Chondrocyte (in vitro differentiated cells): Measurements from ENCODE around the gene SP5. TPM values are rescaled to one million over a fixed set of nuclear protein-coding genes. Genes with fewer than 3 reads are reported as not detected.
"Not testable (repeated sequence)": the region's sequence is repeated elsewhere in the genome, so short reads cannot be mapped to it uniquely, and the experiment has no call there.

Experiments
- DNase-seq: peaks from one replicate; pipeline ENCODE4 v3.0.0; 2021; ENCODE audit warnings: mixed read lengths, low spot score
- H3K27ac Mint-ChIP-seq: one replicate; pipeline ENCODE4 v1.8.0; 2021; ENCODE audit warnings: mild to moderate bottlenecking, moderate library complexity, mixed read lengths; ENCODE audit not compliant: unreplicated experiment
- H3K27me3 Mint-ChIP-seq: 2 replicates; pipeline ENCODE4 v1.8.0; 2021; ENCODE audit warnings: low read depth, mixed read lengths
- H3K36me3 Mint-ChIP-seq: 2 replicates; pipeline ENCODE4 v1.8.0; 2021; ENCODE audit warnings: low read depth, mixed read lengths
- H3K4me1 Mint-ChIP-seq: 2 replicates; pipeline ENCODE4 v1.8.0; 2021; ENCODE audit warnings: low read depth, mild to moderate bottlenecking, mixed read lengths
- H3K4me3 Mint-ChIP-seq: one replicate; pipeline ENCODE4 v1.8.0; 2021; ENCODE audit warnings: mild to moderate bottlenecking, moderate library complexity, mixed read lengths; ENCODE audit not compliant: unreplicated experiment
- H3K9me3 Mint-ChIP-seq: 2 replicates; pipeline ENCODE4 v1.8.0; 2021; ENCODE audit warnings: low read depth, mixed read lengths
- CTCF ChIP-seq: fragments of 200-600 bp; sonication (generic); IDR thresholded peaks from 2 replicates; pipeline ENCODE4 v1.5.0; 2021; ENCODE audit warnings: antibody characterized with exemption, mild to moderate bottlenecking, moderate library complexity
- total RNA-seq: library from RNA; stranded (reverse); gene quantifications from 3 replicates; pipeline ENCODE4 v1.2.1, GENCODE V29; 2021

The SP5 gene
- total RNA-seq, 1 donor from 2014 or later: not detected

- Mint-ChIP-seq H3K4me1 (no peaks in the 10 kb centered on the region), H3K9me3 (no peaks in the 10 kb centered on the region), H3K27ac (no peak overlapping the region), H3K36me3 (no peaks in the 10 kb centered on the region), H3K4me3 (no peak overlapping the region), H3K27me3 (peaks cover 25% of the 10 kb centered on the region)
- DNase-seq: no peak
- no peak for TF ChIP-seq CTCF
Observed at GRCh38 chr2:170745305-170745704, 30.2 kb downstream of the SP5 start.

- Mint-ChIP-seq H3K4me3 (no peak overlapping the region), H3K4me1 (no peaks in the 10 kb centered on the region), H3K36me3 (peaks cover 1% of the 10 kb centered on the region), H3K27me3 (peaks cover 40% of the 10 kb centered on the region), H3K27ac (no peak overlapping the region), H3K9me3 (no peaks in the 10 kb centered on the region)
- TF ChIP-seq CTCF: no peak
- DNase-seq: no peak
Observed at GRCh38 chr2:170747921-170748320, 32.8 kb downstream of the SP5 start.

- not testable (repeated sequence) for H3K4me3 Mint-ChIP-seq, H3K36me3 Mint-ChIP-seq, DNase-seq, H3K4me1 Mint-ChIP-seq, H3K9me3 Mint-ChIP-seq, H3K27ac Mint-ChIP-seq
- H3K27me3 Mint-ChIP-seq: peaks cover 41% of the 10 kb centered on the region
Observed at GRCh38 chr2:170751555-170751954, 36.4 kb downstream of the SP5 start.

- no peak overlapping the region for H3K27ac Mint-ChIP-seq
- H3K9me3 Mint-ChIP-seq: no peaks in the 10 kb centered on the region
- TF ChIP-seq CTCF: no peak
- H3K4me3 Mint-ChIP-seq: no peak overlapping the region
- DNase-seq: no peak
- H3K36me3 Mint-ChIP-seq: no peaks in the 10 kb centered on the region
- H3K4me1 Mint-ChIP-seq: no peaks in the 10 kb centered on the region
- H3K27me3 Mint-ChIP-seq: peaks cover 18% of the 10 kb centered on the region
Observed at GRCh38 chr2:170761572-170761971, 46.4 kb downstream of the SP5 start.

GRCh38 chr2:170762760-170763159 is 47.6 kb downstream of the SP5 start:
- DNase-seq: no peak
- Mint-ChIP-seq H3K27ac (no peak overlapping the region), H3K4me3 (no peak overlapping the region), H3K4me1 (no peaks in the 10 kb centered on the region), H3K27me3 (peaks cover 18% of the 10 kb centered on the region), H3K9me3 (no peaks in the 10 kb centered on the region), H3K36me3 (no peaks in the 10 kb centered on the region)
- TF ChIP-seq CTCF: no peak

GRCh38 chr2:170763232-170763631 is 48.1 kb downstream of the SP5 start:
- Mint-ChIP-seq H3K36me3 (no peaks in the 10 kb centered on the region), H3K4me1 (no peaks in the 10 kb centered on the region), H3K4me3 (no peak overlapping the region), H3K9me3 (no peaks in the 10 kb centered on the region), H3K27me3 (peaks cover 18% of the 10 kb centered on the region), H3K27ac (no peak overlapping the region)
- TF ChIP-seq CTCF: no peak
- no peak for DNase-seq
